H1 (cell line): ENCODE data around the gene ZFYVE1. TPM values are rescaled to one million over a fixed set of nuclear protein-coding genes. Genes with fewer than 3 reads are reported as not detected.

Experiments used
- SIX5 ChIP-seq: IDR thresholded peaks from 2 replicates; pipeline ENCODE4 v1.6.1; 2011; ENCODE audit warnings: mild to moderate bottlenecking, low read depth, low read length
- polyA plus RNA-seq, 7 experiments: library from polyadenylated mRNA; depleted of rRNA in 3 of 7; stranded (reverse) in 5 of 7; unstranded in 2 of 7; fragments of >200 nt in 5 of 7; fragments of 200-250 nt in 2 of 7; gene quantifications; 1 replicate in 5 of 7; 2 replicates in 1 of 7; 4 replicates in 1 of 7; pipeline versions ENCODE4 v1.2.1 to v1.2.3, GENCODE V29; 2011 to 2013; ENCODE audit warnings: missing spikeins in 2 of 7, mixed read lengths in 2 of 7
- total RNA-seq: library from RNA; stranded (reverse); fragmentation: NEBNext Ultra II Directional; extraction: Animal tissue kit (Norgen Biotek cat#: 25700); gene quantifications from 2 replicates; pipeline ENCODE4 v1.2.1, GENCODE V29; 2021
- TF ChIP-seq, protein P1 (sequence below): IDR thresholded peaks from 2 replicates; pipeline ENCODE4 v1.6.1; 2012; ENCODE audit warnings: low read length, inconsistent platforms

Gene ZFYVE1
- total and polyA plus RNA-seq, 2 of the 8 experiments (the other 6 are each of a cell fraction or from before 2014, with no cell fraction given), result 9.8 to 12.5 TPM

GRCh38 chr14:72996916-72997315 lies 30.0 kb downstream of the ZFYVE1 start (continued):
- TF ChIP-seq SIX5, result no peak
- TF ChIP-seq, protein P1, sequence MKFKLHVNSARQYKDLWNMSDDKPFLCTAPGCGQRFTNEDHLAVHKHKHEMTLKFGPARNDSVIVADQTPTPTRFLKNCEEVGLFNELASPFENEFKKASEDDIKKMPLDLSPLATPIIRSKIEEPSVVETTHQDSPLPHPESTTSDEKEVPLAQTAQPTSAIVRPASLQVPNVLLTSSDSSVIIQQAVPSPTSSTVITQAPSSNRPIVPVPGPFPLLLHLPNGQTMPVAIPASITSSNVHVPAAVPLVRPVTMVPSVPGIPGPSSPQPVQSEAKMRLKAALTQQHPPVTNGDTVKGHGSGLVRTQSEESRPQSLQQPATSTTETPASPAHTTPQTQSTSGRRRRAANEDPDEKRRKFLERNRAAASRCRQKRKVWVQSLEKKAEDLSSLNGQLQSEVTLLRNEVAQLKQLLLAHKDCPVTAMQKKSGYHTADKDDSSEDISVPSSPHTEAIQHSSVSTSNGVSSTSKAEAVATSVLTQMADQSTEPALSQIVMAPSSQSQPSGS, result no peak
